IPS DF 19.7 (cell line): ENCODE measurements around the gene GMCL2.
A peak's percentile ranks its signal among the peaks of the same experiment; 100 is the strongest.
"Not testable (repeated sequence)": the region's sequence is repeated elsewhere in the genome, so short reads cannot be mapped to it uniquely, and the experiment has no call there.

ENCODE experiments used
- DNase-seq: peaks from one replicate; pipeline ENCODE4 v3.0.0-alpha.2; 2013; ENCODE audit warnings: low read depth, low spot score

Gene GMCL2

GRCh38 chr5:178206166-178207101 is 19.3 kb upstream of the GMCL2 start:
- DNase-seq, result no peak

GRCh38 chr5:178205749-178206047 is 18.5 kb upstream of the GMCL2 start:
- no peak for DNase-seq

GRCh38 chr5:178204935-178205748 is 18.0 kb upstream of the GMCL2 start:
- no peak for DNase-seq

- DNase-seq, result peak; percentile 86
These were observed 17.2 kb upstream of the GMCL2 start, which contains the start of gene HNRNPAB for GRCh38 chr5:178204182-178204934. Gene HNRNPAB (plus strand): TSS chr5:178204533. CDS start chr5:178204838, 305 bp downstream.

- DNase-seq, result no peak
These were observed 16.6 kb upstream of the GMCL2 start for GRCh38 chr5:178203670-178204181.

GRCh38 chr5:178202541-178202940 is 15.4 kb upstream of the GMCL2 start:
- no peak for DNase-seq

- DNase-seq, result no peak
These were observed 14.7 kb upstream of the GMCL2 start for GRCh38 chr5:178201927-178202235.

- no peak for DNase-seq
These were observed 14.2 kb upstream of the GMCL2 start for GRCh38 chr5:178201221-178201926.

- DNase-seq, result no peak
These were observed 12.6 kb upstream of the GMCL2 start for GRCh38 chr5:178199581-178200434.

- DNase-seq, result no peak
These were observed 11.5 kb upstream of the GMCL2 start for GRCh38 chr5:178198706-178199105.

GRCh38 chr5:178198151-178198550 is 11.0 kb upstream of the GMCL2 start:
- DNase-seq, result not testable (repeated sequence)

GRCh38 chr5:178196986-178197385 is 9.8 kb upstream of the GMCL2 start:
- DNase-seq, result no peak

- no peak for DNase-seq
These were observed 9.2 kb upstream of the GMCL2 start for GRCh38 chr5:178196281-178196812.

GRCh38 chr5:178194026-178194425 is 6.9 kb upstream of the GMCL2 start:
- no peak for DNase-seq

GRCh38 chr5:178193251-178193809 is 6.2 kb upstream of the GMCL2 start:
- DNase-seq, result no peak

GRCh38 chr5:178192787-178193186 is 5.6 kb upstream of the GMCL2 start:
- no peak for DNase-seq

- no peak for DNase-seq
These were observed 5.1 kb upstream of the GMCL2 start for GRCh38 chr5:178192244-178192643.

- no peak for DNase-seq
These were observed 4.5 kb upstream of the GMCL2 start for GRCh38 chr5:178191661-178192060.

GRCh38 chr5:178189433-178189832 is 2.3 kb upstream of the GMCL2 start:
- no peak for DNase-seq

- DNase-seq, result no peak
These were observed 744 bp downstream of the GMCL2 start for GRCh38 chr5:178186427-178186826.
